Measurements from ENCODE around the gene GPR153. TPM values are rescaled to one million over a fixed set of nuclear protein-coding genes. Genes with fewer than 3 reads are reported as not detected.

GPR153 gene
- polyA plus RNA-seq, 1 experiment: 9.0 TPM

- no peak for DNase-seq (ENCODE audit: low read depth)
- peak overlapping the region; percentile 75 for H3K4me3 ChIP-seq (ENCODE audit: low read depth, low read length)
- CTCF ChIA-PET: interaction anchor here (0.6 to 1.9 kb wide), 7 partner anchors 10 to 82 kb away, joined by 3 to 5 read pairs (median 3); no protein-coding TSS in a partner anchor
- H3K27me3 ChIP-seq (ENCODE audit: control insufficient read depth, insufficient read depth, low read length): no peaks in the 10 kb centered on the region
- H3K36me3 ChIP-seq (ENCODE audit: control insufficient read depth, insufficient read depth, low read length): no peaks in the 10 kb centered on the region
- no peak for TF ChIP-seq CTCF (IDR thresholded peaks at IDR 0.05; ENCODE audit: insufficient read depth, low read depth, low read length)
- POLR2A ChIA-PET: interaction anchor here (0.7 kb wide), 1 partner anchor 77 kb away, joined by 4 read pairs; no protein-coding TSS in a partner anchor
Measured at GRCh38 chr1:6260433-6260934, 414 bp downstream of the GPR153 start.

- CTCF ChIA-PET: interaction anchor here (0.6 to 1.9 kb wide), 7 partner anchors 9 to 88 kb away, joined by 3 to 5 read pairs (median 3); no protein-coding TSS in a partner anchor
- POLR2A ChIA-PET: interaction anchor here (0.7 kb wide), 1 partner anchor 77 kb away, joined by 4 read pairs; no protein-coding TSS in a partner anchor
Measured at GRCh38 chr1:6259491-6260362, 1.2 kb downstream of the GPR153 start.

GRCh38 chr1:6258675-6259074 is 2.2 kb downstream of the GPR153 start:
- ChIA-PET CTCF (interaction anchor here (0.7 to 2.1 kb wide), 5 partner anchors 12 to 228 kb away, joined by 3 to 10 read pairs (median 3); no protein-coding TSS in a partner anchor), POLR2A (no interaction called here)
- no peak for DNase-seq (ENCODE audit: low read depth)
- H3K36me3 ChIP-seq (ENCODE audit: control insufficient read depth, insufficient read depth, low read length): no peaks in the 10 kb centered on the region
- no peak overlapping the region for H3K4me3 ChIP-seq (ENCODE audit: low read depth, low read length)
- no peak for TF ChIP-seq CTCF (IDR thresholded peaks at IDR 0.05; ENCODE audit: insufficient read depth, low read depth, low read length)
- H3K27me3 ChIP-seq (ENCODE audit: control insufficient read depth, insufficient read depth, low read length): no peaks in the 10 kb centered on the region

More at GRCh38 chr1:6259491-6260362, 1.2 kb downstream of the GPR153 start:
- Histone ChIP-seq H3K36me3 (ENCODE audit: control insufficient read depth, insufficient read depth, low read length) (no peaks in the 10 kb centered on the region), H3K27me3 (ENCODE audit: control insufficient read depth, insufficient read depth, low read length) (no peaks in the 10 kb centered on the region), H3K4me3 (ENCODE audit: low read depth, low read length) (peak overlapping the region; percentile 75)
- DNase-seq (ENCODE audit: low read depth): no peak
- no peak for TF ChIP-seq CTCF (IDR thresholded peaks at IDR 0.05; ENCODE audit: insufficient read depth, low read depth, low read length)

- H3K27me3 ChIP-seq (ENCODE audit: control insufficient read depth, insufficient read depth, low read length): no peaks in the 10 kb centered on the region
- H3K4me3 ChIP-seq (ENCODE audit: low read depth, low read length): no peak overlapping the region
- POLR2A ChIA-PET: no interaction called here
- no peaks in the 10 kb centered on the region for H3K36me3 ChIP-seq (ENCODE audit: control insufficient read depth, insufficient read depth, low read length)
- no peak for TF ChIP-seq CTCF (IDR thresholded peaks at IDR 0.05; ENCODE audit: insufficient read depth, low read depth, low read length)
- no peak for DNase-seq (ENCODE audit: low read depth)
- CTCF ChIA-PET: interaction anchor here (1.2 to 2.1 kb wide), 2 partner anchors 11 to 229 kb away, joined by 3 to 10 read pairs; no protein-coding TSS in a partner anchor
Measured at GRCh38 chr1:6257541-6258069, 3.3 kb downstream of the GPR153 start.

GRCh38 chr1:6256645-6257044 is 4.3 kb downstream of the GPR153 start:
- CTCF ChIA-PET: interaction anchor here (0.9 to 1.8 kb wide), 3 partner anchors 10 to 181 kb away, joined by 3 to 10 read pairs (median 5); no protein-coding TSS in a partner anchor

More at GRCh38 chr1:6256645-6257044, 4.3 kb downstream of the GPR153 start:
- Histone ChIP-seq H3K27me3 (ENCODE audit: control insufficient read depth, insufficient read depth, low read length) (no peaks in the 10 kb centered on the region), H3K36me3 (ENCODE audit: control insufficient read depth, insufficient read depth, low read length) (no peaks in the 10 kb centered on the region), H3K4me3 (ENCODE audit: low read depth, low read length) (no peak overlapping the region)
- TF ChIP-seq CTCF (IDR thresholded peaks at IDR 0.05; ENCODE audit: insufficient read depth, low read depth, low read length): no peak
- DNase-seq (ENCODE audit: low read depth): no peak
- POLR2A ChIA-PET: no interaction called here
